ENCODE measurements around the gene KRTAP4-16. TPM values are rescaled to one million over a fixed set of nuclear protein-coding genes. Genes with fewer than 3 reads are reported as not detected.
A peak's percentile ranks its signal among the peaks of the same experiment; 100 is the strongest.
"Not testable (repeated sequence)": the region's sequence is repeated elsewhere in the genome, so short reads cannot be mapped to it uniquely, and the experiment has no call there.

The KRTAP4-16 gene
- total and polyA plus RNA-seq, 7 experiments from 2014 or later: not detected

GRCh38 chr17:41099682-41100480, 2.1 kb downstream of the KRTAP4-16 start:
- H3K27me3 ChIP-seq (ENCODE audit: control insufficient read depth in 2 of 2, insufficient read depth in 2 of 2, low read length in 2 of 2); POLR2A ChIA-PET; H3K36me3 ChIP-seq (ENCODE audit: control insufficient read depth in 2 of 3, insufficient read depth in 3 of 3, low read length in 3 of 3); H3K27ac ChIP-seq (ENCODE audit: low read depth, low read length); H3K9me3 ChIP-seq (ENCODE audit: control insufficient read depth in 2 of 3, low read length in 3 of 3); H3K4me3 ChIP-seq (ENCODE audit: low read length); H3K36me3 Mint-ChIP-seq; CTCF ChIA-PET; H3K4me1 ChIP-seq (ENCODE audit: control insufficient read depth in 2 of 2, insufficient read depth in 2 of 2, low read length in 2 of 2); H3K9me3 Mint-ChIP-seq: not testable (repeated sequence)
- peak overlapping the region in 5 of 10 donors; percentile 2 to 56 (median 39) for H3K4me3 Mint-ChIP-seq
- peak overlapping the region in 2 of 9 donors; percentile 23 to 70 for H3K27ac Mint-ChIP-seq
- intact Hi-C loops (cut with micrococcal nuclease): loop anchor here in 1 of 2 donors (1.0 kb wide), 2 partner anchors 222 to 449 kb away; no protein-coding TSS in a partner anchor
- ATAC-seq (peak; percentile 44), DNase-seq (peak in 1 of 9 donors; percentile 7)
- peaks cover 0 to 31% (median 15%) of the 10 kb centered on the region in 7 donors for H3K4me1 Mint-ChIP-seq
- H3K27me3 Mint-ChIP-seq: peaks cover 9 to 15% (median 11%) of the 10 kb centered on the region in 5 donors

GRCh38 chr17:41098481-41098880, 3.5 kb downstream of the KRTAP4-16 start:
- Mint-ChIP-seq H3K36me3 (peaks cover 0 to 5% (median 0%) of the 10 kb centered on the region in 5 donors), H3K27me3 (peaks cover 10 to 15% (median 11%) of the 10 kb centered on the region in 5 donors), H3K27ac (no peak overlapping the region), H3K9me3 (peaks cover 0 to 3% (median 0%) of the 10 kb centered on the region in 11 donors), H3K4me1 (peaks cover 0 to 27% (median 15%) of the 10 kb centered on the region in 7 donors), H3K4me3 (no peak overlapping the region)
- intact Hi-C loops (cut with micrococcal nuclease): no loop called here
- no peak for DNase-seq
- no peak for ATAC-seq
- ChIA-PET POLR2A (no interaction called here), CTCF (interaction anchor here (0.7 kb wide), 1 partner anchor 95 kb away, joined by 4 read pairs; no protein-coding TSS in a partner anchor)
- no peaks in the 10 kb centered on the region for H3K27me3 ChIP-seq (ENCODE audit: control insufficient read depth in 2 of 2, insufficient read depth in 2 of 2, low read length in 2 of 2)
- no peaks in the 10 kb centered on the region for H3K36me3 ChIP-seq (ENCODE audit: control insufficient read depth in 2 of 3, insufficient read depth in 3 of 3, low read length in 3 of 3)
- H3K27ac ChIP-seq (ENCODE audit: low read depth, low read length): no peak overlapping the region
- H3K9me3 ChIP-seq (ENCODE audit: control insufficient read depth in 2 of 3, low read length in 3 of 3): no peaks in the 10 kb centered on the region
- H3K4me3 ChIP-seq (ENCODE audit: low read length): no peak overlapping the region
- H3K4me1 ChIP-seq (ENCODE audit: control insufficient read depth in 2 of 2, insufficient read depth in 2 of 2, low read length in 2 of 2): no peaks in the 10 kb centered on the region

- Histone ChIP-seq H3K4me1 (ENCODE audit: control insufficient read depth in 2 of 2, insufficient read depth in 2 of 2, low read length in 2 of 2) (no peaks in the 10 kb centered on the region), H3K36me3 (ENCODE audit: control insufficient read depth in 2 of 3, insufficient read depth in 3 of 3, low read length in 3 of 3) (no peaks in the 10 kb centered on the region), H3K27ac (ENCODE audit: low read depth, low read length) (no peak within 1 kb of the TSS), H3K9me3 (ENCODE audit: control insufficient read depth in 2 of 3, low read length in 3 of 3) (no peaks in the 10 kb centered on the region), H3K27me3 (ENCODE audit: control insufficient read depth in 2 of 2, insufficient read depth in 2 of 2, low read length in 2 of 2) (no peaks in the 10 kb centered on the region), H3K4me3 (ENCODE audit: low read length) (no peak within 1 kb of the TSS)
- Mint-ChIP-seq H3K4me3 (no peak within 1 kb of the TSS), H3K27ac (no peak within 1 kb of the TSS), H3K9me3 (peaks cover 0 to 4% (median 0%) of the 10 kb centered on the region in 11 donors), H3K27me3 (peaks cover 10 to 15% (median 11%) of the 10 kb centered on the region in 5 donors), H3K36me3 (peaks cover 0 to 5% (median 0%) of the 10 kb centered on the region in 5 donors), H3K4me1 (peaks cover 0 to 26% (median 15%) of the 10 kb centered on the region in 7 donors)
- POLR2A ChIA-PET: no interaction called here
- CTCF ChIA-PET: no interaction called here
- ATAC-seq: no peak
- intact Hi-C loops (cut with micrococcal nuclease): no loop called here
- DNase-seq: no peak
Observed at GRCh38 chr17:41098042-41098441, 4.0 kb downstream of the KRTAP4-16 start, which contains the start of gene KRTAP4-8. Gene KRTAP4-8, minus strand, starts transcription at chr17:41098142. Its CDS starts 58 bp downstream, at chr17:41098084.

- ATAC-seq: no peak
- H3K9me3 Mint-ChIP-seq: peaks cover 0 to 8% (median 0%) of the 10 kb centered on the region in 11 donors
Observed at GRCh38 chr17:41096055-41096454, 6.0 kb downstream of the KRTAP4-16 start.

GRCh38 chr17:41088760-41089352, 13.2 kb downstream of the KRTAP4-16 start:
- H3K36me3 ChIP-seq (ENCODE audit: control insufficient read depth in 2 of 3, insufficient read depth in 3 of 3, low read length in 3 of 3); CTCF ChIA-PET; H3K9me3 Mint-ChIP-seq; H3K27me3 ChIP-seq (ENCODE audit: control insufficient read depth in 2 of 2, insufficient read depth in 2 of 2, low read length in 2 of 2); H3K9me3 ChIP-seq (ENCODE audit: control insufficient read depth in 2 of 3, low read length in 3 of 3); DNase-seq; H3K27ac ChIP-seq (ENCODE audit: low read depth, low read length); H3K4me1 ChIP-seq (ENCODE audit: control insufficient read depth in 2 of 2, insufficient read depth in 2 of 2, low read length in 2 of 2); intact Hi-C loops (cut with micrococcal nuclease); H3K4me1 Mint-ChIP-seq; H3K4me3 Mint-ChIP-seq; ATAC-seq; POLR2A ChIA-PET; H3K36me3 Mint-ChIP-seq; H3K27ac Mint-ChIP-seq; H3K4me3 ChIP-seq (ENCODE audit: low read length): not testable (repeated sequence)
- H3K27me3 Mint-ChIP-seq: peaks cover 0 to 16% (median 6%) of the 10 kb centered on the region in 5 donors

More at GRCh38 chr17:41096055-41096454, 6.0 kb downstream of the KRTAP4-16 start:
- peaks cover 0 to 5% (median 0%) of the 10 kb centered on the region in 5 donors for H3K36me3 Mint-ChIP-seq
- H3K4me1 ChIP-seq (ENCODE audit: control insufficient read depth in 2 of 2, insufficient read depth in 2 of 2, low read length in 2 of 2): no peaks in the 10 kb centered on the region
- no peak overlapping the region for H3K27ac Mint-ChIP-seq
- H3K36me3 ChIP-seq (ENCODE audit: control insufficient read depth in 2 of 3, insufficient read depth in 3 of 3, low read length in 3 of 3): no peaks in the 10 kb centered on the region
- no peaks in the 10 kb centered on the region for H3K9me3 ChIP-seq (ENCODE audit: control insufficient read depth in 2 of 3, low read length in 3 of 3)
- H3K4me3 Mint-ChIP-seq: no peak overlapping the region
- no peaks in the 10 kb centered on the region for H3K27me3 ChIP-seq (ENCODE audit: control insufficient read depth in 2 of 2, insufficient read depth in 2 of 2, low read length in 2 of 2)
- ChIA-PET CTCF (interaction anchor here (0.6 kb wide), 1 partner anchor 94 kb away, joined by 6 read pairs; no protein-coding TSS in a partner anchor), POLR2A (no interaction called here)
- intact Hi-C loops (cut with micrococcal nuclease): no loop called here
- peaks cover 10 to 15% (median 11%) of the 10 kb centered on the region in 5 donors for H3K27me3 Mint-ChIP-seq
- H3K4me1 Mint-ChIP-seq: peaks cover 0 to 20% (median 15%) of the 10 kb centered on the region in 7 donors
- no peak overlapping the region for H3K4me3 ChIP-seq (ENCODE audit: low read length)
- no peak overlapping the region for H3K27ac ChIP-seq (ENCODE audit: low read depth, low read length)
- no peak for DNase-seq

- ATAC-seq; H3K4me1 ChIP-seq (ENCODE audit: control insufficient read depth in 2 of 2, insufficient read depth in 2 of 2, low read length in 2 of 2); H3K4me3 ChIP-seq (ENCODE audit: low read length); H3K4me3 Mint-ChIP-seq; H3K27ac Mint-ChIP-seq; H3K36me3 Mint-ChIP-seq; H3K27me3 ChIP-seq (ENCODE audit: control insufficient read depth in 2 of 2, insufficient read depth in 2 of 2, low read length in 2 of 2); CTCF ChIA-PET; H3K27ac ChIP-seq (ENCODE audit: low read depth, low read length); DNase-seq; H3K9me3 Mint-ChIP-seq; intact Hi-C loops (cut with micrococcal nuclease); H3K27me3 Mint-ChIP-seq; POLR2A ChIA-PET; H3K36me3 ChIP-seq (ENCODE audit: control insufficient read depth in 2 of 3, insufficient read depth in 3 of 3, low read length in 3 of 3); H3K4me1 Mint-ChIP-seq; H3K9me3 ChIP-seq (ENCODE audit: control insufficient read depth in 2 of 3, low read length in 3 of 3): not testable (repeated sequence)
Observed at GRCh38 chr17:41084100-41084856, 17.7 kb downstream of the KRTAP4-16 start, which contains the start of gene KRTAP4-7. Gene KRTAP4-7, plus strand, starts transcription at chr17:41084150. Its CDS starts 57 bp downstream, at chr17:41084207.

Data from naive thymus-derived CD4-positive, alpha-beta T cell (primary cell).